C4-2B (cell line): ENCODE data around the gene C1QTNF9B.

ENCODE experiments used
- CTCF ChIP-seq: fragments of 450-650 bp; conservative IDR thresholded peaks from 2 replicates; pipeline ENCODE4 v1.5.1; 2017; ENCODE audit warnings: mild to moderate bottlenecking
- ZFX ChIP-seq: fragments of 450-650 bp; IDR thresholded peaks from 2 replicates; pipeline ENCODE4 v1.6.1; 2017

DNA sequence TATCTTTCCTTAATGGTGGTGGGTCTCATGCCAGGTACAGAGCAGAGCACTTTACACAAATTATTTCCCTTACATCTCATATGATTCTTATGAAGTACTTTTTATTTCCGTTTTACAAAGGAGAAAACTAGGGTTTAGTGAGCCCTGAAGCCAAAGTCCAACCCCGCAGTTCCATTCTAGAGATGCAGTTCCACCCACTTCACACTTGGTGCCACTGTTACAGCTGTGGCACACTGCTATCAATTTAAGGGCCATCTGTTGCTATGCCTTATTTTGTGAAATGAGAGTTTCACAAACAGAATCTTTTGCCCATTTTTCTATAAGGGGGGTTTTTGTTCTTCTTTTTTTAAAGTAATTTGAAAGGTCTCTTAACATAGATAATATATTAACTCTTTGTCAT is 21.0 kb downstream of the C1QTNF9B start:
- peak; percentile 82 for TF ChIP-seq CTCF
- no peak for TF ChIP-seq ZFX
